ACC112 (cell line): ENCODE measurements around the gene GRID1.

Experiments used
- H2AFZ ChIP-seq: fragments of 200-600 bp; sonication (generic); one replicate; pipeline ENCODE4 v1.6.0; 2017; ENCODE audit warnings: antibody characterized with exemption, low read length; ENCODE audit not compliant: unreplicated experiment
- H3K27ac ChIP-seq: fragments of 200-600 bp; sonication (generic); 2 replicates; pipeline ENCODE4 v1.5.1; 2014; ENCODE audit warnings: low read depth, mild to moderate bottlenecking, antibody characterized with exemption, low read length, moderate library complexity
- H3K27me3 ChIP-seq: fragments of 200-600 bp; sonication (generic); 2 replicates; pipeline ENCODE4 v1.6.1; 2014; ENCODE audit warnings: mild to moderate bottlenecking, antibody characterized with exemption, low read length, moderate library complexity, mixed read lengths; ENCODE audit not compliant: insufficient read depth
- H3K36me3 ChIP-seq: fragments of 200-600 bp; sonication (generic); 2 replicates; pipeline ENCODE4 v1.6.1; 2016; ENCODE audit warnings: mild to moderate bottlenecking, antibody characterized with exemption, low read length, moderate library complexity, mixed read lengths; ENCODE audit not compliant: insufficient read depth
- H3K4me1 ChIP-seq: fragments of 200-600 bp; sonication (generic); one replicate; pipeline ENCODE4 v1.6.1; 2016; ENCODE audit warnings: low read length, mixed read lengths; ENCODE audit not compliant: insufficient read depth, unreplicated experiment, control insufficient read depth
- H3K4me3 ChIP-seq: fragments of 200-600 bp; sonication (generic); 2 replicates; pipeline ENCODE4 v1.5.1; 2014; ENCODE audit warnings: mild to moderate bottlenecking, low read depth, low read length
- H3K79me2 ChIP-seq: fragments of 200-600 bp; sonication (generic); one replicate; pipeline ENCODE4 v1.6.0; 2016; ENCODE audit warnings: low read length; ENCODE audit not compliant: control insufficient read depth, unreplicated experiment, insufficient read depth

The GRID1 gene

GRCh38 chr10:85609509-85609908, 757.1 kb downstream of the GRID1 start:
- no peaks in the 10 kb centered on the region for H3K4me1 ChIP-seq
- H3K79me2 ChIP-seq, result no peaks in the 10 kb centered on the region
- no peak overlapping the region for H2AFZ ChIP-seq
- H3K4me3 ChIP-seq, result no peak overlapping the region
- no peaks in the 10 kb centered on the region for H3K27me3 ChIP-seq
- H3K36me3 ChIP-seq, result no peaks in the 10 kb centered on the region
- no peak overlapping the region for H3K27ac ChIP-seq

- Histone ChIP-seq H3K27me3 (no peaks in the 10 kb centered on the region), H3K79me2 (no peaks in the 10 kb centered on the region), H2AFZ (no peak overlapping the region), H3K36me3 (no peaks in the 10 kb centered on the region), H3K27ac (no peak overlapping the region), H3K4me1 (no peaks in the 10 kb centered on the region), H3K4me3 (no peak overlapping the region)
Measured at GRCh38 chr10:85608706-85609105, 757.9 kb downstream of the GRID1 start.

GRCh38 chr10:85607043-85607695, 759.4 kb downstream of the GRID1 start:
- Histone ChIP-seq H3K4me3 (no peak overlapping the region), H3K27ac (no peak overlapping the region), H3K79me2 (no peaks in the 10 kb centered on the region), H3K27me3 (no peaks in the 10 kb centered on the region), H3K4me1 (no peaks in the 10 kb centered on the region), H2AFZ (no peak overlapping the region), H3K36me3 (no peaks in the 10 kb centered on the region)

- Histone ChIP-seq H3K36me3 (no peaks in the 10 kb centered on the region), H3K27me3 (no peaks in the 10 kb centered on the region), H3K4me1 (no peaks in the 10 kb centered on the region), H3K4me3 (no peak overlapping the region), H3K27ac (no peak overlapping the region), H3K79me2 (no peaks in the 10 kb centered on the region), H2AFZ (no peak overlapping the region)
Measured at GRCh38 chr10:85606401-85606800, 760.2 kb downstream of the GRID1 start.

GRCh38 chr10:85604884-85605283, 761.7 kb downstream of the GRID1 start:
- Histone ChIP-seq H3K4me3 (no peak overlapping the region), H3K36me3 (no peaks in the 10 kb centered on the region), H2AFZ (no peak overlapping the region), H3K27me3 (no peaks in the 10 kb centered on the region), H3K79me2 (no peaks in the 10 kb centered on the region), H3K27ac (no peak overlapping the region), H3K4me1 (no peaks in the 10 kb centered on the region)

- Histone ChIP-seq H3K27ac (no peak overlapping the region), H3K36me3 (no peaks in the 10 kb centered on the region), H3K27me3 (no peaks in the 10 kb centered on the region), H3K79me2 (no peaks in the 10 kb centered on the region), H3K4me1 (no peaks in the 10 kb centered on the region), H2AFZ (no peak overlapping the region), H3K4me3 (no peak overlapping the region)
Measured at GRCh38 chr10:85604136-85604725, 762.4 kb downstream of the GRID1 start.

GRCh38 chr10:85603151-85603940, 763.2 kb downstream of the GRID1 start:
- no peaks in the 10 kb centered on the region for H3K4me1 ChIP-seq
- H3K27ac ChIP-seq, result no peak overlapping the region
- no peaks in the 10 kb centered on the region for H3K27me3 ChIP-seq
- H3K36me3 ChIP-seq, result no peaks in the 10 kb centered on the region
- H3K4me3 ChIP-seq, result no peak overlapping the region
- no peak overlapping the region for H2AFZ ChIP-seq
- H3K79me2 ChIP-seq, result no peaks in the 10 kb centered on the region

- H3K4me1 ChIP-seq, result no peaks in the 10 kb centered on the region
- no peak overlapping the region for H3K4me3 ChIP-seq
- H2AFZ ChIP-seq, result no peak overlapping the region
- H3K27me3 ChIP-seq, result no peaks in the 10 kb centered on the region
- H3K36me3 ChIP-seq, result no peaks in the 10 kb centered on the region
- no peak overlapping the region for H3K27ac ChIP-seq
- H3K79me2 ChIP-seq, result no peaks in the 10 kb centered on the region
Measured at GRCh38 chr10:85602713-85603112, 763.9 kb downstream of the GRID1 start.

- no peaks in the 10 kb centered on the region for H3K4me1 ChIP-seq
- H3K4me3 ChIP-seq, result no peak overlapping the region
- no peaks in the 10 kb centered on the region for H3K27me3 ChIP-seq
- no peaks in the 10 kb centered on the region for H3K36me3 ChIP-seq
- no peak overlapping the region for H2AFZ ChIP-seq
- H3K27ac ChIP-seq, result no peak overlapping the region
- H3K79me2 ChIP-seq, result no peaks in the 10 kb centered on the region
Measured at GRCh38 chr10:85602306-85602705, 764.3 kb downstream of the GRID1 start.

GRCh38 chr10:85601526-85601925, 765.1 kb downstream of the GRID1 start:
- H3K79me2 ChIP-seq, result no peaks in the 10 kb centered on the region
- no peak overlapping the region for H2AFZ ChIP-seq
- H3K4me1 ChIP-seq, result no peaks in the 10 kb centered on the region
- H3K27me3 ChIP-seq, result no peaks in the 10 kb centered on the region
- no peak overlapping the region for H3K4me3 ChIP-seq
- no peaks in the 10 kb centered on the region for H3K36me3 ChIP-seq
- H3K27ac ChIP-seq, result no peak overlapping the region

GRCh38 chr10:85600744-85601081, 765.9 kb downstream of the GRID1 start:
- Histone ChIP-seq H3K27ac (no peak overlapping the region), H3K4me3 (no peak overlapping the region), H3K79me2 (no peaks in the 10 kb centered on the region), H3K4me1 (no peaks in the 10 kb centered on the region), H3K36me3 (no peaks in the 10 kb centered on the region), H3K27me3 (no peaks in the 10 kb centered on the region), H2AFZ (no peak overlapping the region)
